Endothelial cell of umbilical vein (primary cell): Measurements from ENCODE around the gene NEUROG3. TPM values are rescaled to one million over a fixed set of nuclear protein-coding genes. Genes with fewer than 3 reads are reported as not detected.

Experiments
- BruUV-seq: library from RNA; stranded (reverse); fragments of 400-500 nt; replicated peaks from 2 replicates; lab custom pipeline; 2021; lab: Mats Ljungman, UMichigan
- CTCF ChIA-PET: fragments of 300-600, 350-600 bp; sonication (Branson Sonifier 250); formaldehyde crosslinking; loops from one replicate; lab custom pipeline; 2021; ENCODE audit warnings: antibody characterized with exemption, inconsistent platforms; lab: Charles Lee
- POLR2A ChIA-PET: fragments of 300-600, 350-600 bp; sonication (Branson Sonifier 250); formaldehyde crosslinking; loops from one replicate; lab custom pipeline; 2021; ENCODE audit warnings: antibody characterized with exemption, inconsistent platforms; lab: Charles Lee
- DNase-seq: peaks from one replicate; pipeline ENCODE4 v3.0.0-alpha.2; 2011; ENCODE audit warnings: low read depth, low spot score
- FAIRE-seq: peaks from 2 replicates; lab custom pipeline; 2011; peaks lifted over from hg19 to GRCh38; lab: Jason Lieb, UNC
- H2AFZ ChIP-seq: 2 replicates; pipeline ENCODE4 v1.6.0; 2012; ENCODE audit warnings: low read depth, low read length, control low read depth, inconsistent platforms
- H3K27ac ChIP-seq: 2 replicates; pipeline ENCODE4 v1.5.1; 2011; ENCODE audit warnings: low read depth, mild to moderate bottlenecking, control low read depth, low read length, moderate library complexity; ENCODE audit not compliant: insufficient read depth
- H3K27me3 ChIP-seq, 2 experiments: 2 replicates each; pipeline versions ENCODE4 v1.6.0 to v1.6.1; 2011; ENCODE audit warnings: low read length in 2 of 2, mixed read lengths in 1 of 2; ENCODE audit not compliant: control insufficient read depth in 2 of 2, insufficient read depth in 2 of 2
- H3K36me3 ChIP-seq, 2 experiments: 2 replicates in 1 of 2; 3 replicates in 1 of 2; pipeline ENCODE4 v1.5.1; 2011; ENCODE audit warnings: low read length in 2 of 2, mild to moderate bottlenecking in 1 of 2, moderate library complexity in 1 of 2; ENCODE audit not compliant: control insufficient read depth in 2 of 2, insufficient read depth in 2 of 2; ENCODE audit errors: extremely low read depth in 1 of 2
- H3K4me1 ChIP-seq: 3 replicates; pipeline ENCODE4 v1.5.1; 2011; ENCODE audit warnings: mild to moderate bottlenecking, low read length; ENCODE audit not compliant: control insufficient read depth, insufficient read depth; ENCODE audit errors: extremely low read depth
- H3K4me2 ChIP-seq: 2 replicates; pipeline ENCODE4 v1.6.1; 2011; ENCODE audit warnings: low read length, control low read depth, mixed read lengths; ENCODE audit not compliant: insufficient read depth
- H3K4me3 ChIP-seq, 3 experiments: fragments of 200-600 bp in 1 of 3; sonication (generic), shearing (Covaris generic) in 1 of 3; replicated peaks in 1 of 3; 2 replicates each; pipeline ENCODE4 v1.5.1; 2011 to 2016; ENCODE audit warnings: control low read depth in 3 of 3, low read length in 3 of 3, mild to moderate bottlenecking in 2 of 3, inconsistent platforms in 1 of 3, low read depth in 1 of 3, moderate library complexity in 1 of 3; ENCODE audit not compliant: insufficient read depth in 1 of 3
- H3K79me2 ChIP-seq: 2 replicates; pipeline ENCODE4 v1.6.0; 2012; ENCODE audit warnings: low read length, inconsistent platforms; ENCODE audit not compliant: control insufficient read depth, insufficient read depth
- H3K9ac ChIP-seq: replicated peaks from 2 replicates; pipeline ENCODE3; 2011; ENCODE audit warnings: low read length, control low read depth; ENCODE audit not compliant: insufficient read depth; ENCODE audit errors: extremely low read depth
- H3K9me1 ChIP-seq: replicated peaks from 3 replicates; pipeline ENCODE4 v1.6.0; 2011; ENCODE audit warnings: mild to moderate bottlenecking, low read length; ENCODE audit not compliant: control insufficient read depth, insufficient read depth; ENCODE audit errors: extremely low read depth
- H3K9me3 ChIP-seq: replicated peaks from 2 replicates; pipeline ENCODE4 v1.5.1; 2012; ENCODE audit warnings: low read length, inconsistent platforms; ENCODE audit not compliant: control insufficient read depth, insufficient read depth
- H4K20me1 ChIP-seq: replicated peaks from 2 replicates; pipeline ENCODE3; 2011; ENCODE audit warnings: mild to moderate bottlenecking, low read length; ENCODE audit not compliant: control insufficient read depth, insufficient read depth; ENCODE audit errors: extremely low read depth
- EZH2 ChIP-seq: IDR thresholded peaks from 2 replicates; pipeline ENCODE4 v1.6.1; 2012; ENCODE audit warnings: borderline replicate concordance, low read depth, mild to moderate bottlenecking, moderate library complexity, low read length, inconsistent platforms; ENCODE audit not compliant: severe bottlenecking
- FOS ChIP-seq: IDR thresholded peaks from 2 replicates; pipeline ENCODE4 v1.6.1; 2011; ENCODE audit warnings: mild to moderate bottlenecking, low read length, moderate library complexity, borderline replicate concordance; ENCODE audit not compliant: insufficient read depth
- GATA2 ChIP-seq: IDR thresholded peaks from 2 replicates; pipeline ENCODE4 v1.7.0; 2011; ENCODE audit warnings: low read depth, mild to moderate bottlenecking, moderate library complexity, mixed read lengths, low read length; ENCODE audit not compliant: insufficient read length, insufficient read depth
- JUN ChIP-seq: IDR thresholded peaks from 2 replicates; pipeline ENCODE4 v1.6.1; 2011; ENCODE audit warnings: borderline replicate concordance, low read depth; ENCODE audit not compliant: insufficient read length, insufficient read depth
- MYC ChIP-seq: IDR thresholded peaks from one replicate; pipeline ENCODE4 v1.6.1; 2011; ENCODE audit warnings: mild to moderate bottlenecking, low read depth, low read length
- POLR2A ChIP-seq: IDR thresholded peaks from 2 replicates; pipeline ENCODE4 v1.6.1; 2012; ENCODE audit warnings: low read depth, mild to moderate bottlenecking, control low read depth, low read length
- POLR2AphosphoS5 ChIP-seq: IDR thresholded peaks from 2 replicates; pipeline ENCODE4 v1.6.1; 2012; ENCODE audit warnings: low read depth, mild to moderate bottlenecking, control low read depth, low read length, moderate library complexity; ENCODE audit not compliant: insufficient read depth
- dilution Hi-C: fragments of 300-500 bp; cut with MboI; formaldehyde crosslinking; loops from one replicate; pipeline ENCODE4 v1.15.0; 2019; ENCODE audit warnings: low sequenced_read_pairs; ENCODE audit not compliant: extremely low pct_ligation_motif_present
- intact Hi-C: fragments of 100-400 bp; cut with micrococcal nuclease; formaldehyde crosslinking; loops from one replicate; pipeline ENCODE4 v1.10.0; 2022
- polyA plus RNA-seq, 4 experiments: library from polyadenylated mRNA; depleted of rRNA in 3 of 4; stranded (reverse) in 3 of 4; unstranded in 1 of 4; fragments of >200 nt; gene quantifications; 2 replicates each; pipeline versions ENCODE4 v1.2.1 to v1.2.3, GENCODE V29; 2011 to 2012; ENCODE audit warnings: missing spikeins in 1 of 4
- total RNA-seq: library from RNA; stranded (reverse); gene quantifications from 2 replicates; pipeline ENCODE4 v1.2.3, GENCODE V29; 2021
- TF ChIP-seq, protein P1 (sequence below): IDR thresholded peaks from 2 replicates; pipeline ENCODE4 v1.6.1; 2011; ENCODE audit not compliant: insufficient read depth, insufficient read length
- TF ChIP-seq, protein P2 (sequence below), 2 donors: IDR thresholded peaks; 1 replicate in 1 of 2; 2 replicates in 1 of 2; pipeline ENCODE4 v1.5.1; 2011; ENCODE audit warnings: low read length in 2 of 2, mild to moderate bottlenecking in 2 of 2, moderate library complexity in 2 of 2, control low read depth in 1 of 2, inconsistent platforms in 1 of 2, low read depth in 1 of 2; ENCODE audit not compliant: insufficient read depth in 1 of 2; ENCODE audit errors: extremely low read depth in 1 of 2

NEUROG3 gene
- total and polyA plus RNA-seq, 2 donors (not counting 3 experiments of a cell fraction or from before 2014, with no cell fraction given) = not detected

DNA sequence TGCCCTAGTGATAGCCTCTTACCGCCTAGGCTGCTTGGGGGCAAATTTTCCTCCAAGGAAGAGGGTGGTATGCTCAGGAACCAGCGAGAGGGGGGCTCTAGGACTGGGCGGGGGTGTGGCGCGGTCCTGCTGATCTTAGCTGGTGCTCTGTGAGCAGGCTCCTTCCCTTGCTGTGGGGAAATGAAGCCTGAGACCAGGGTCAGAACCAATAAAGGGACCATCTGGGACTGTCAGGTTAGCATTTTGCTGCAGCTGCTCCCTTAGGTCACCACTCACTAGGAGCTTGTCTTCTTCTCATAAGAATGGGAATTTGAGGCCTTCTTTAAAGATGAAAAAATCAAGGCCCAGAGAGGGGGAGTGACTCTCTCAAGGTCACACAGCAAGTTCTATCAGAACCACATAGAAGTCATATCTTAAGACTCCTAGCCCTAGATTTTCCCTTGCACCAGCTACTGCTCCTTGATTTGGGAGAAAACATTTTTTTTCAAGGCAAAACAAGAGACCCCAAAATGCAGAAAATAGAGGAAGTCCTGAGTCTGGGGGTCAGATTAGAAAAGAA lies 2.0 kb upstream of the NEUROG3 start:
- Histone ChIP-seq H4K20me1 (no peaks in the 10 kb centered on the region), H3K27ac (no peak overlapping the region), H3K9me3 (no peaks in the 10 kb centered on the region), H3K36me3 (no peaks in the 10 kb centered on the region), H3K79me2 (no peaks in the 10 kb centered on the region), H3K9me1 (no peaks in the 10 kb centered on the region), H2AFZ (no peak overlapping the region), H3K4me2 (no peak overlapping the region), H3K4me1 (no peaks in the 10 kb centered on the region), H3K4me3 (no peak overlapping the region), H3K9ac (no peak overlapping the region), H3K27me3 (peaks cover 85 to 96% of the 10 kb centered on the region in 2 experiments)
- dilution Hi-C loops (no loop called here), intact Hi-C loops (no loop called here)
- FAIRE-seq = no peak
- ChIA-PET CTCF (no interaction called here), POLR2A (no interaction called here)
- TF ChIP-seq EZH2 (no peak), FOS (no peak), POLR2A (no peak), GATA2 (no peak), POLR2AphosphoS5 (no peak)
- TF ChIP-seq, protein P1, sequence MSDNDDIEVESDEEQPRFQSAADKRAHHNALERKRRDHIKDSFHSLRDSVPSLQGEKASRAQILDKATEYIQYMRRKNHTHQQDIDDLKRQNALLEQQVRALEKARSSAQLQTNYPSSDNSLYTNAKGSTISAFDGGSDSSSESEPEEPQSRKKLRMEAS = no peak
- no peak for DNase-seq
- BruUV-seq = no TSS peak

DNA sequence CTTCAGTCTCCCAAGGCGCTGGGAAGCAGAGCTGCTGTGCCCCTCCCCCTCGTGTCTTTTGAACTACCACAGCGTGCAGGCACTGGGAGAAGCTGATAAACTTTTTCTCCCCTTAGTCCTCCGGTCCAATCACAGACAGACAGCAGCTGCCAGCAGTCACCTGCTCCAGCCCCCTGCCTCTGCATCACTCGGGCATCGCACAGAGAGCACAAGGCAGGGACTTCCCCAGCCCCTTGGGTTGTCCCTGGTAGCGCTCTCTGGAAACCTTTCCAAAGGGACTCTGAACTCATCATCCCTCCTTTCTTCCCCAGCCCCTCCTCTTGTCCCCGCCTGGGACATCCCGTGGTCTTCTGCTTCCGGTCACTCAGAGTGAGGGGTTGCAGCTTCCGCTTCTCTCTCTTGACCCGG lies 1.4 kb upstream of the NEUROG3 start:
- Histone ChIP-seq H3K79me2 (no peaks in the 10 kb centered on the region), H4K20me1 (no peaks in the 10 kb centered on the region), H3K9me3 (no peaks in the 10 kb centered on the region), H3K27me3 (peaks cover 87 to 96% of the 10 kb centered on the region in 2 experiments), H3K9me1 (no peaks in the 10 kb centered on the region), H3K27ac (no peak overlapping the region), H3K4me3 (no peak overlapping the region), H2AFZ (no peak overlapping the region), H3K4me2 (no peak overlapping the region), H3K36me3 (no peaks in the 10 kb centered on the region), H3K4me1 (no peaks in the 10 kb centered on the region), H3K9ac (no peak overlapping the region)
- DNase-seq (no peak), FAIRE-seq (no peak)
- ChIA-PET POLR2A (no interaction called here), CTCF (no interaction called here)
- no TSS peak for BruUV-seq
- TF ChIP-seq FOS (no peak), JUN (no peak), GATA2 (no peak), MYC (no peak), EZH2 (no peak), POLR2AphosphoS5 (no peak), POLR2A (no peak)
- TF ChIP-seq, protein P2, sequence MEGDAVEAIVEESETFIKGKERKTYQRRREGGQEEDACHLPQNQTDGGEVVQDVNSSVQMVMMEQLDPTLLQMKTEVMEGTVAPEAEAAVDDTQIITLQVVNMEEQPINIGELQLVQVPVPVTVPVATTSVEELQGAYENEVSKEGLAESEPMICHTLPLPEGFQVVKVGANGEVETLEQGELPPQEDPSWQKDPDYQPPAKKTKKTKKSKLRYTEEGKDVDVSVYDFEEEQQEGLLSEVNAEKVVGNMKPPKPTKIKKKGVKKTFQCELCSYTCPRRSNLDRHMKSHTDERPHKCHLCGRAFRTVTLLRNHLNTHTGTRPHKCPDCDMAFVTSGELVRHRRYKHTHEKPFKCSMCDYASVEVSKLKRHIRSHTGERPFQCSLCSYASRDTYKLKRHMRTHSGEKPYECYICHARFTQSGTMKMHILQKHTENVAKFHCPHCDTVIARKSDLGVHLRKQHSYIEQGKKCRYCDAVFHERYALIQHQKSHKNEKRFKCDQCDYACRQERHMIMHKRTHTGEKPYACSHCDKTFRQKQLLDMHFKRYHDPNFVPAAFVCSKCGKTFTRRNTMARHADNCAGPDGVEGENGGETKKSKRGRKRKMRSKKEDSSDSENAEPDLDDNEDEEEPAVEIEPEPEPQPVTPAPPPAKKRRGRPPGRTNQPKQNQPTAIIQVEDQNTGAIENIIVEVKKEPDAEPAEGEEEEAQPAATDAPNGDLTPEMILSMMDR (IDR thresholded peaks at IDR 0.05; ENCODE audit: extremely low read depth in 1 of 2, insufficient read depth in 1 of 2, low read depth in 1 of 2, low read length in 2 of 2) = no peak
- TF ChIP-seq, protein P1 = no peak
- intact Hi-C loops (no loop called here), dilution Hi-C loops (no loop called here)
